PC-9 (cell line): ENCODE data around the gene TCEAL3. TPM values are rescaled to one million over a fixed set of nuclear protein-coding genes. Genes with fewer than 3 reads are reported as not detected.

ENCODE experiments used
- BruUV-seq: library from RNA; stranded (reverse); fragments of 400-500 nt; replicated peaks from 2 replicates; lab custom pipeline; 2021; lab: Mats Ljungman, UMichigan
- CTCF ChIA-PET: fragments of 300-600 bp; sonication (Branson Sonifier 250); formaldehyde crosslinking; loops from one replicate; lab custom pipeline; 2022; ENCODE audit warnings: antibody characterized with exemption; lab: Charles Lee
- POLR2A ChIA-PET: fragments of 300-600 bp; sonication (Branson Sonifier 250); formaldehyde crosslinking; loops from one replicate; lab custom pipeline; 2022; ENCODE audit warnings: antibody characterized with exemption; ENCODE audit not compliant: unreplicated experiment; lab: Charles Lee
- DNase-seq, 2 experiments: peaks; one replicate each; pipeline versions ENCODE4 v3.0.0 to v3.0.0-alpha.2; 2015 to 2022; ENCODE audit warnings: mixed read lengths in 1 of 2
- H2AFZ ChIP-seq: fragments of 200-600 bp; sonication (generic); 2 replicates; pipeline ENCODE4 v1.8.1; 2017; ENCODE audit warnings: antibody characterized with exemption
- H3F3A ChIP-seq: fragments of 200-600 bp; sonication (generic); 2 replicates; pipeline ENCODE4 v1.8.1; 2017; ENCODE audit warnings: antibody characterized with exemption, mild to moderate bottlenecking, low read depth; ENCODE audit not compliant: insufficient read depth
- H3K27ac ChIP-seq: fragments of 200-600 bp; sonication (generic); 2 replicates; pipeline ENCODE4 v1.6.1; 2016; ENCODE audit warnings: mixed run types
- H3K27me3 ChIP-seq: fragments of 200-600 bp; sonication (generic); 2 replicates; pipeline ENCODE4 v1.6.1; 2016; ENCODE audit warnings: low read depth, mixed run types; ENCODE audit not compliant: insufficient read depth
- H3K36me3 ChIP-seq: fragments of 200-600 bp; sonication (generic); 2 replicates; pipeline ENCODE4 v1.6.1; 2016; ENCODE audit warnings: low read depth, mixed run types
- H3K4me1 ChIP-seq: fragments of 200-600 bp; sonication (generic); replicated peaks from 2 replicates; pipeline ENCODE4 v1.6.1; 2016; ENCODE audit warnings: mixed run types; ENCODE audit not compliant: insufficient read depth
- H3K4me2 ChIP-seq: fragments of 200-600 bp; sonication (generic); 2 replicates; pipeline ENCODE4 v1.6.1; 2017; ENCODE audit warnings: mixed run types
- H3K4me3 ChIP-seq: fragments of 200-600 bp; sonication (generic); 2 replicates; pipeline ENCODE4 v1.6.1; 2016; ENCODE audit warnings: mixed run types
- H3K79me2 ChIP-seq: fragments of 200-600 bp; sonication (generic); 2 replicates; pipeline ENCODE4 v1.6.1; 2017; ENCODE audit warnings: low read depth, mixed run types
- H3K9me2 ChIP-seq: fragments of 200-600 bp; sonication (generic); 2 replicates; pipeline ENCODE4 v1.8.1; 2017; ENCODE audit warnings: mild to moderate bottlenecking; ENCODE audit not compliant: insufficient read depth
- H3K9me3 ChIP-seq: fragments of 200-600 bp; sonication (generic); 2 replicates; pipeline ENCODE4 v1.8.1; 2016; ENCODE audit warnings: low read depth; ENCODE audit not compliant: insufficient read depth
- H4K20me1 ChIP-seq: fragments of 200-600 bp; sonication (generic); 2 replicates; pipeline ENCODE4 v1.8.1; 2017; ENCODE audit not compliant: insufficient read depth
- CTCF ChIP-seq: fragments of 200-600 bp; sonication (generic); conservative IDR thresholded peaks from 2 replicates; pipeline ENCODE4 v1.6.1; 2017; ENCODE audit warnings: mixed run types, antibody characterized with exemption, mild to moderate bottlenecking, moderate library complexity
- EZH2 ChIP-seq: fragments of 200-600 bp; sonication (generic); IDR thresholded peaks from 2 replicates; pipeline ENCODE4 v1.8.0; 2017; ENCODE audit warnings: antibody characterized with exemption, low read depth
- intact Hi-C: fragments of 100-400 bp; cut with micrococcal nuclease; formaldehyde crosslinking; loops from one replicate; pipeline ENCODE4 v1.10.0; 2022; ENCODE audit not compliant: unreplicated experiment
- total RNA-seq: library from RNA; stranded (reverse); gene quantifications from 2 replicates; pipeline ENCODE4 v1.2.3, GENCODE V29; 2021

TCEAL3 gene
- total RNA-seq, 1 experiment from 2014 or later, result 12.8 TPM

DNA sequence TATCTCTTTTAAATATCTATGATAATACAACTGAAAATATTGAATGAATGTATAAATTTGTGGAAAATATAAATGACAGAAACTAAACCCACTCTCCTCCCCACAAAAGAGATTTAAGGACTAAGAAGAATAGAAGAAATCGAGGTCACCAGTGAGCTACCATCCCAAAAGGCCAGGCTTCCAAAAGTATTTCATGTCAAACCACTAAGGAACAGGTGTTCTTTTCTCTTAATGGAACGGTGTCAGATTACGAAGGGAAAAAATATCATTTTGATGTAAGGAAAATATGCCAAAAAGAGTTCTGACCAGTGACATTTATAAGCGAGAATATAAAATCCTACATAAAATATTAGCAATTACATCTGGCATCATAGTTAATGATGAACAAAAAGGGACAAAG is 36.0 kb upstream of the TCEAL3 start:
- Histone ChIP-seq H3K4me2 (no peak overlapping the region), H3K4me1 (no peaks in the 10 kb centered on the region), H3K9me3 (no peaks in the 10 kb centered on the region), H4K20me1 (no peaks in the 10 kb centered on the region), H3K4me3 (no peak overlapping the region), H3K36me3 (no peaks in the 10 kb centered on the region), H3K79me2 (no peaks in the 10 kb centered on the region), H3K9me2 (no peaks in the 10 kb centered on the region), H3K27me3 (no peaks in the 10 kb centered on the region), H2AFZ (no peak overlapping the region), H3F3A (no peaks in the 10 kb centered on the region), H3K27ac (no peak overlapping the region)
- no TSS peak for BruUV-seq
- DNase-seq, result no peak
- CTCF ChIA-PET, result no interaction called here
- POLR2A ChIA-PET, result no interaction called here
- intact Hi-C loops, result no loop called here
- TF ChIP-seq CTCF, result no peak
- no peak for TF ChIP-seq EZH2

- no peaks in the 10 kb centered on the region for H3K9me3 ChIP-seq
- TF ChIP-seq CTCF, result no peak
- TF ChIP-seq EZH2, result no peak
- H4K20me1 ChIP-seq, result no peaks in the 10 kb centered on the region
- H3K4me1 ChIP-seq, result no peaks in the 10 kb centered on the region
- no peaks in the 10 kb centered on the region for H3K79me2 ChIP-seq
- no peak for DNase-seq
- no peak overlapping the region for H3K4me3 ChIP-seq
- intact Hi-C loops, result no loop called here
- no TSS peak for BruUV-seq
- H3K36me3 ChIP-seq, result no peaks in the 10 kb centered on the region
- ChIA-PET CTCF (interaction anchor here (0.8 kb wide), 1 partner anchor 133 kb away, joined by 3 read pairs; no protein-coding TSS in a partner anchor), POLR2A (interaction anchor here (0.6 kb wide), 1 partner anchor 83 kb away, joined by 7 read pairs; no protein-coding TSS in a partner anchor)
- no peak overlapping the region for H3K4me2 ChIP-seq
- H3K27me3 ChIP-seq, result no peaks in the 10 kb centered on the region
- H3K27ac ChIP-seq, result no peak overlapping the region
- H3F3A ChIP-seq, result no peaks in the 10 kb centered on the region
- H2AFZ ChIP-seq, result no peak overlapping the region
- H3K9me2 ChIP-seq, result no peaks in the 10 kb centered on the region
Observed at GRCh38 chrX:103573202-103573601, 34.6 kb upstream of the TCEAL3 start.

- Histone ChIP-seq H3K4me1 (peaks cover 7% of the 10 kb centered on the region; the same call in 1 of the 2 replicates), H3K79me2 (peaks cover 13% of the 10 kb centered on the region), H3K27me3 (no peaks in the 10 kb centered on the region), H4K20me1 (no peaks in the 10 kb centered on the region), H3K4me3 (peak overlapping the region; percentile 74; the same call in 1 of the 2 replicates), H2AFZ (peak overlapping the region; percentile 89; the same call in 1 of the 2 replicates), H3K36me3 (no peaks in the 10 kb centered on the region; the same call in 1 of the 2 replicates), H3K27ac (no peak overlapping the region), H3K9me2 (no peaks in the 10 kb centered on the region), H3K4me2 (peak overlapping the region; percentile 73), H3F3A (no peaks in the 10 kb centered on the region), H3K9me3 (no peaks in the 10 kb centered on the region)
- intact Hi-C loops, result loop anchor here (2.0 kb wide), 1 partner anchor 102 kb away; the partner anchor contains the start of gene MORF4L2
- no peak for DNase-seq
- BruUV-seq, result no TSS peak
- ChIA-PET POLR2A (no interaction called here), CTCF (interaction anchor here (0.6 kb wide), 1 partner anchor 230 kb away, joined by 3 read pairs; no protein-coding TSS in a partner anchor)
- TF ChIP-seq EZH2 (no peak), CTCF (no peak)
Observed at GRCh38 chrX:103584596-103584995, 23.2 kb upstream of the TCEAL3 start.
